ENCODE measurements around the gene TNFAIP8. TPM values are rescaled to one million over a fixed set of nuclear protein-coding genes. Genes with fewer than 3 reads are reported as not detected.
"Not testable (repeated sequence)": the region's sequence is repeated elsewhere in the genome, so short reads cannot be mapped to it uniquely, and the experiment has no call there.

Gene TNFAIP8
- polyA plus RNA-seq, 1 experiment, result 11.3 TPM

GRCh38 chr5:119418606-119419100, 62.8 kb downstream of the TNFAIP8 start:
- TF ChIP-seq CTCF (IDR thresholded peaks at IDR 0.05; ENCODE audit: insufficient read depth, low read depth, low read length), result no peak
- Histone ChIP-seq H3K36me3 (ENCODE audit: control insufficient read depth, insufficient read depth, low read length) (no peaks in the 10 kb centered on the region), H3K4me3 (ENCODE audit: low read depth, low read length) (no peak overlapping the region), H3K27me3 (ENCODE audit: control insufficient read depth, insufficient read depth, low read length) (no peaks in the 10 kb centered on the region)
- no peak for DNase-seq (ENCODE audit: low read depth)
- POLR2A ChIA-PET, result no interaction called here
- CTCF ChIA-PET, result interaction anchor here (1.2 to 1.6 kb wide), 3 partner anchors 16 to 431 kb away, joined by 5 to 8 read pairs (median 6); partner anchors contain the start of gene DTWD2

- Histone ChIP-seq H3K36me3 (ENCODE audit: control insufficient read depth, insufficient read depth, low read length) (no peaks in the 10 kb centered on the region), H3K4me3 (ENCODE audit: low read depth, low read length) (no peak overlapping the region), H3K27me3 (ENCODE audit: control insufficient read depth, insufficient read depth, low read length) (peaks cover 1% of the 10 kb centered on the region; the same call in 1 of the 2 replicates)
- ChIA-PET CTCF (no interaction called here), POLR2A (no interaction called here)
- TF ChIP-seq CTCF (IDR thresholded peaks at IDR 0.05; ENCODE audit: insufficient read depth, low read depth, low read length), result no peak
- no peak for DNase-seq (ENCODE audit: low read depth)
These were observed 64.3 kb downstream of the TNFAIP8 start for GRCh38 chr5:119420169-119420568.

- POLR2A ChIA-PET, result no interaction called here
- peaks cover 3% of the 10 kb centered on the region; the same call in 1 of the 2 replicates for H3K27me3 ChIP-seq (ENCODE audit: control insufficient read depth, insufficient read depth, low read length)
- no peak for TF ChIP-seq CTCF (IDR thresholded peaks at IDR 0.05; ENCODE audit: insufficient read depth, low read depth, low read length)
- no peak for DNase-seq (ENCODE audit: low read depth)
- CTCF ChIA-PET, result interaction anchor here (1.2 kb wide), 1 partner anchor 438 kb away, joined by 5 read pairs; the partner anchor contains the start of gene DTWD2
- H3K4me3 ChIP-seq (ENCODE audit: low read depth, low read length), result no peak overlapping the region
- no peaks in the 10 kb centered on the region for H3K36me3 ChIP-seq (ENCODE audit: control insufficient read depth, insufficient read depth, low read length)
These were observed 70.2 kb downstream of the TNFAIP8 start for GRCh38 chr5:119426057-119426456.

GRCh38 chr5:119427060-119427459, 71.2 kb downstream of the TNFAIP8 start:
- POLR2A ChIA-PET, result no interaction called here
- CTCF ChIA-PET, result interaction anchor here (0.9 to 1.2 kb wide), 2 partner anchors 16 to 439 kb away, joined by 3 to 5 read pairs; partner anchors contain the start of gene DTWD2
- DNase-seq (ENCODE audit: low read depth), result no peak

GRCh38 chr5:119427596-119427995, 71.8 kb downstream of the TNFAIP8 start:
- H3K36me3 ChIP-seq (ENCODE audit: control insufficient read depth, insufficient read depth, low read length); CTCF ChIA-PET; DNase-seq (ENCODE audit: low read depth); H3K27me3 ChIP-seq (ENCODE audit: control insufficient read depth, insufficient read depth, low read length); POLR2A ChIA-PET; H3K4me3 ChIP-seq (ENCODE audit: low read depth, low read length): not testable (repeated sequence)

More at GRCh38 chr5:119427060-119427459, 71.2 kb downstream of the TNFAIP8 start:
- H3K36me3 ChIP-seq (ENCODE audit: control insufficient read depth, insufficient read depth, low read length), result no peaks in the 10 kb centered on the region
- no peak for TF ChIP-seq CTCF (IDR thresholded peaks at IDR 0.05; ENCODE audit: insufficient read depth, low read depth, low read length)
- peaks cover 3% of the 10 kb centered on the region; the same call in 1 of the 2 replicates for H3K27me3 ChIP-seq (ENCODE audit: control insufficient read depth, insufficient read depth, low read length)
- no peak overlapping the region for H3K4me3 ChIP-seq (ENCODE audit: low read depth, low read length)

GRCh38 chr5:119428166-119428565, 72.3 kb downstream of the TNFAIP8 start:
- CTCF ChIA-PET; DNase-seq (ENCODE audit: low read depth); H3K27me3 ChIP-seq (ENCODE audit: control insufficient read depth, insufficient read depth, low read length); POLR2A ChIA-PET; H3K36me3 ChIP-seq (ENCODE audit: control insufficient read depth, insufficient read depth, low read length); H3K4me3 ChIP-seq (ENCODE audit: low read depth, low read length): not testable (repeated sequence)

GRCh38 chr5:119428574-119428973, 72.8 kb downstream of the TNFAIP8 start:
- DNase-seq (ENCODE audit: low read depth); H3K27me3 ChIP-seq (ENCODE audit: control insufficient read depth, insufficient read depth, low read length); POLR2A ChIA-PET; H3K4me3 ChIP-seq (ENCODE audit: low read depth, low read length); H3K36me3 ChIP-seq (ENCODE audit: control insufficient read depth, insufficient read depth, low read length): not testable (repeated sequence)
- CTCF ChIA-PET, result interaction anchor here (2.5 kb wide), 1 partner anchor 16 kb away, joined by 12 read pairs; no protein-coding TSS in a partner anchor

- H3K36me3 ChIP-seq (ENCODE audit: control insufficient read depth, insufficient read depth, low read length); DNase-seq (ENCODE audit: low read depth); POLR2A ChIA-PET; H3K4me3 ChIP-seq (ENCODE audit: low read depth, low read length); H3K27me3 ChIP-seq (ENCODE audit: control insufficient read depth, insufficient read depth, low read length): not testable (repeated sequence)
- CTCF ChIA-PET, result interaction anchor here (0.7 to 1.1 kb wide), 3 partner anchors 21 to 476 kb away, joined by 3 to 4 read pairs (median 3); partner anchors contain the start of gene DTWD2
These were observed 76.9 kb downstream of the TNFAIP8 start for GRCh38 chr5:119432674-119433237.
